ENCODE results near the gene IFRD2.

Gene IFRD2

DNA sequence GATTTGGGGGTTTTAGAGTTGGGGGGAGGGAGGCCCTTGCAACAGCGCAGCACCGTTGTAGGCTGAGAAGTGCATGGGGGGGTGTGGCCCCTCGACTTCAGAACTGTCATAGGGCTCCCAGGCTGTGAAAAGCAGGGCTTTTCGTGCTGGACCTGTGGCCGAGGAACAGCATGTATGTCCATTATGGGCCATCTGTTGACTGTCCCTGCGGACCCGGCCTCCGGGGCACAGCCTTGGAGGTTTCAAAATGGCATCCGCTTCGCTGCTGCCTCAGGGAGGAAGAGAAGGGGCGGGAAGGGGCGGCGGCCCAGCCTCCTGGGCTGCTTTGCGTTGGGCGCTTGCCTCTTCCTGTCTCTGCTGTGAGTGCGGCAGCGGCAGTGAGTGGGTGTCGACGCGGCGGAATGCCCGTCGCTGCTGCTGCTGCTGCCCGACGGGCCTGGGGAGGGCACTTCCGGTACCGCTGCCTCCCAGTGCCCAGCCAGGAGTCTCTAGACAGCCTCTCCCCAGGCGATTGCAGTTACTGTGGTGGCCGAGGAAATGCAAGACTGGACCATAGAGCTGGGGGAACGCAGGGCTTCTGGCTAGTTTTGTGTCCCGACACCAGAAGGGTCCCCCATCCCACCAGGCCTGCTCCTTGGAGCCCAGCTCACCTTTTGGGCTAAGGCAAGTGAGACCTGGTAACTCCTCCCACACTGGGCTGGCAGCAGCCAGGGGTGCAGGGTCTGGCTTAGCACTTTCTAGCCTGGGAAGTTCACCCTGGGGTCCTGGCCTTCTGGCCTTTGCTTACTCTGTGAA lies 54.3 kb downstream of the IFRD2 start:
- DNase-seq (ENCODE audit: insufficient read length, low spot score) (no peak), FAIRE-seq (no peak)
- TF ChIP-seq, protein P1, sequence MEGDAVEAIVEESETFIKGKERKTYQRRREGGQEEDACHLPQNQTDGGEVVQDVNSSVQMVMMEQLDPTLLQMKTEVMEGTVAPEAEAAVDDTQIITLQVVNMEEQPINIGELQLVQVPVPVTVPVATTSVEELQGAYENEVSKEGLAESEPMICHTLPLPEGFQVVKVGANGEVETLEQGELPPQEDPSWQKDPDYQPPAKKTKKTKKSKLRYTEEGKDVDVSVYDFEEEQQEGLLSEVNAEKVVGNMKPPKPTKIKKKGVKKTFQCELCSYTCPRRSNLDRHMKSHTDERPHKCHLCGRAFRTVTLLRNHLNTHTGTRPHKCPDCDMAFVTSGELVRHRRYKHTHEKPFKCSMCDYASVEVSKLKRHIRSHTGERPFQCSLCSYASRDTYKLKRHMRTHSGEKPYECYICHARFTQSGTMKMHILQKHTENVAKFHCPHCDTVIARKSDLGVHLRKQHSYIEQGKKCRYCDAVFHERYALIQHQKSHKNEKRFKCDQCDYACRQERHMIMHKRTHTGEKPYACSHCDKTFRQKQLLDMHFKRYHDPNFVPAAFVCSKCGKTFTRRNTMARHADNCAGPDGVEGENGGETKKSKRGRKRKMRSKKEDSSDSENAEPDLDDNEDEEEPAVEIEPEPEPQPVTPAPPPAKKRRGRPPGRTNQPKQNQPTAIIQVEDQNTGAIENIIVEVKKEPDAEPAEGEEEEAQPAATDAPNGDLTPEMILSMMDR (IDR thresholded peaks at IDR 0.05; ENCODE audit: insufficient read depth, missing control alignments): no peak
